ENCODE data around the gene KCNMB2.

Gene KCNMB2

GRCh38 chr3:178762385-178762784 lies 226.1 kb downstream of the KCNMB2 start:
- no peak for DNase-seq

GRCh38 chr3:178765472-178765871 lies 229.2 kb downstream of the KCNMB2 start:
- no peak for DNase-seq

- no peak for DNase-seq
Measured at GRCh38 chr3:178767581-178767980, 231.3 kb downstream of the KCNMB2 start.

GRCh38 chr3:178768072-178768864 lies 232.0 kb downstream of the KCNMB2 start:
- no peak for DNase-seq

GRCh38 chr3:178771511-178771910 lies 235.3 kb downstream of the KCNMB2 start:
- DNase-seq = no peak

- no peak for DNase-seq
Measured at GRCh38 chr3:178772746-178773145, 236.5 kb downstream of the KCNMB2 start.

GRCh38 chr3:178773358-178773757 lies 237.1 kb downstream of the KCNMB2 start:
- DNase-seq = no peak

- DNase-seq = peak; percentile 49
Measured at GRCh38 chr3:178777718-178778411, 241.6 kb downstream of the KCNMB2 start.

GRCh38 chr3:178778589-178778988 lies 242.4 kb downstream of the KCNMB2 start:
- no peak for DNase-seq

- no peak for DNase-seq
Measured at GRCh38 chr3:178785961-178786360, 249.7 kb downstream of the KCNMB2 start.

GRCh38 chr3:178787960-178788359 lies 251.7 kb downstream of the KCNMB2 start:
- DNase-seq = no peak

- DNase-seq = no peak
Measured at GRCh38 chr3:178794711-178795110, 258.5 kb downstream of the KCNMB2 start.

- no peak for DNase-seq
Measured at GRCh38 chr3:178795349-178795748, 259.1 kb downstream of the KCNMB2 start.

GRCh38 chr3:178802259-178802658 lies 266.0 kb downstream of the KCNMB2 start:
- DNase-seq = no peak

- no peak for DNase-seq
Measured at GRCh38 chr3:178802993-178803693, 266.9 kb downstream of the KCNMB2 start.

- DNase-seq = no peak
Measured at GRCh38 chr3:178804606-178805005, 268.4 kb downstream of the KCNMB2 start.

- no peak for DNase-seq
Measured at GRCh38 chr3:178805741-178806140, 269.5 kb downstream of the KCNMB2 start.

- DNase-seq = no peak
Measured at GRCh38 chr3:178806651-178807050, 270.4 kb downstream of the KCNMB2 start.

- DNase-seq = no peak
Measured at GRCh38 chr3:178807694-178808093, 271.5 kb downstream of the KCNMB2 start.

- DNase-seq = no peak
Measured at GRCh38 chr3:178808748-178809147, 272.5 kb downstream of the KCNMB2 start.

- no peak for DNase-seq
Measured at GRCh38 chr3:178810181-178810580, 273.9 kb downstream of the KCNMB2 start.

GRCh38 chr3:178822722-178823121 lies 286.5 kb downstream of the KCNMB2 start:
- DNase-seq = no peak

GRCh38 chr3:178823150-178823549 lies 286.9 kb downstream of the KCNMB2 start:
- no peak for DNase-seq

Measured in fibroblast of upper back skin (primary cell).